Head of caudate nucleus (tissue), 42 donors: ENCODE results near the gene KIF5C.
A peak's percentile ranks its signal among the peaks of the same experiment; 100 is the strongest.

Experiments
- DNase-seq, 42 donors: peaks; one replicate each; pipeline versions ENCODE4 v3.0.0 to v3.0.0-alpha.2; 2020 to 2021; ENCODE audit warnings: mixed read lengths in 7 of 42
- intact Hi-C: fragments of 100-400 bp; cut with DNase I; formaldehyde crosslinking; loops from one replicate; pipeline ENCODE4 v1.15.0; 2022

Gene KIF5C

GRCh38 chr2:149021271-149021719 lies 146.3 kb downstream of the KIF5C start:
- peak in 2 of 42 donors; percentile 5 to 36 for DNase-seq
- intact Hi-C loops: no loop called here

GRCh38 chr2:149021761-149022160 lies 146.7 kb downstream of the KIF5C start:
- peak in 3 of 42 donors; percentile 3 to 29 (median 23) for DNase-seq
- intact Hi-C loops: no loop called here

GRCh38 chr2:149023091-149023490 lies 148.1 kb downstream of the KIF5C start:
- intact Hi-C loops: no loop called here
- peak in 2 of 42 donors; percentile 25 to 35 for DNase-seq

GRCh38 chr2:149027590-149028250 lies 152.7 kb downstream of the KIF5C start:
- peak in 1 of 42 donors; percentile 29 for DNase-seq
- intact Hi-C loops: no loop called here

- DNase-seq: peak in 1 of 42 donors; percentile 34
- intact Hi-C loops: no loop called here
Measured at GRCh38 chr2:149028377-149028776, 153.3 kb downstream of the KIF5C start.

GRCh38 chr2:149028891-149029290 lies 153.9 kb downstream of the KIF5C start:
- intact Hi-C loops: no loop called here
- peak in 1 of 42 donors; percentile 10 for DNase-seq

- intact Hi-C loops: no loop called here
- peak in 1 of 42 donors; percentile 37 for DNase-seq
Measured at GRCh38 chr2:149029307-149029965, 154.4 kb downstream of the KIF5C start.

- DNase-seq: peak in 1 of 42 donors; percentile 25
- intact Hi-C loops: no loop called here
Measured at GRCh38 chr2:149031396-149031795, 156.4 kb downstream of the KIF5C start.

- DNase-seq: no peak
Measured at GRCh38 chr2:149033716-149034115, 158.7 kb downstream of the KIF5C start.

GRCh38 chr2:149034406-149034805 lies 159.4 kb downstream of the KIF5C start:
- intact Hi-C loops: no loop called here
- no peak for DNase-seq

More at GRCh38 chr2:149033716-149034115, 158.7 kb downstream of the KIF5C start:
- intact Hi-C loops: no loop called here

- intact Hi-C loops: no loop called here
- peak in 1 of 42 donors; percentile 25 for DNase-seq
Measured at GRCh38 chr2:149036507-149037293, 161.7 kb downstream of the KIF5C start.

- intact Hi-C loops: no loop called here
- no peak for DNase-seq
Measured at GRCh38 chr2:149037851-149038250, 162.8 kb downstream of the KIF5C start.

- DNase-seq: peak in 2 of 42 donors; percentile 6 to 36
- intact Hi-C loops: no loop called here
Measured at GRCh38 chr2:149038442-149039212, 163.6 kb downstream of the KIF5C start, which contains the start of gene LYPD6B. LYPD6B (plus strand) TSS chr2:149038699; CDS start chr2:149130949, 92,250 bp downstream.

GRCh38 chr2:149039213-149039724 lies 164.2 kb downstream of the KIF5C start:
- no peak for DNase-seq
- intact Hi-C loops: no loop called here

- DNase-seq: no peak
- intact Hi-C loops: no loop called here
Measured at GRCh38 chr2:149040451-149040850, 165.4 kb downstream of the KIF5C start.

- no peak for DNase-seq
- intact Hi-C loops: no loop called here
Measured at GRCh38 chr2:149041482-149041881, 166.5 kb downstream of the KIF5C start.

- intact Hi-C loops: no loop called here
- no peak for DNase-seq
Measured at GRCh38 chr2:149042881-149043280, 167.9 kb downstream of the KIF5C start.

- DNase-seq: no peak
- intact Hi-C loops: no loop called here
Measured at GRCh38 chr2:149044500-149044899, 169.5 kb downstream of the KIF5C start.

GRCh38 chr2:149047118-149047517 lies 172.1 kb downstream of the KIF5C start:
- DNase-seq: no peak
- intact Hi-C loops: no loop called here
